Left cardiac atrium (tissue), 4 donors: ENCODE measurements around the gene IL34. TPM values are rescaled to one million over a fixed set of nuclear protein-coding genes. Genes with fewer than 3 reads are reported as not detected.

Experiments used
- ATAC-seq, 2 donors: fragments of 200-7000 bp; cut with Tn5 transposase; one replicate each; pipeline ENCODE4 v1.9.1; 2020; ENCODE audit warnings: mild to moderate bottlenecking in 2 of 2, moderate library complexity in 2 of 2
- DNase-seq: peaks from one replicate; pipeline ENCODE4 v3.0.0-alpha.2; 2020
- intact Hi-C, 2 donors: fragments of 100-400 bp; cut with DNase I; formaldehyde crosslinking; loops; one replicate each; pipeline versions ENCODE4 v1.14.1 to v1.15.1; 2022 to 2023
- total RNA-seq, 2 donors: library from RNA; stranded (reverse); fragmentation: NEBNext Ultra II Directional; extraction: Animal tissue kit (Norgen Biotek cat#: 25700); gene quantifications; one replicate each; pipeline ENCODE4 v1.2.1, GENCODE V29; 2021
- donor health status: DM: no; HTN: yes; CAD: no.
- donor health status: DM: no; HTN: yes; CAD: no; lungs with severe emphysema.
- donor health status: DM: yes; HTN: yes; CAD: no.
- donor health status: Dilated cardiomyopathy.

IL34 gene
- total RNA-seq, 2 donors from 2014 or later, result 1.4 to 4.0 TPM

DNA sequence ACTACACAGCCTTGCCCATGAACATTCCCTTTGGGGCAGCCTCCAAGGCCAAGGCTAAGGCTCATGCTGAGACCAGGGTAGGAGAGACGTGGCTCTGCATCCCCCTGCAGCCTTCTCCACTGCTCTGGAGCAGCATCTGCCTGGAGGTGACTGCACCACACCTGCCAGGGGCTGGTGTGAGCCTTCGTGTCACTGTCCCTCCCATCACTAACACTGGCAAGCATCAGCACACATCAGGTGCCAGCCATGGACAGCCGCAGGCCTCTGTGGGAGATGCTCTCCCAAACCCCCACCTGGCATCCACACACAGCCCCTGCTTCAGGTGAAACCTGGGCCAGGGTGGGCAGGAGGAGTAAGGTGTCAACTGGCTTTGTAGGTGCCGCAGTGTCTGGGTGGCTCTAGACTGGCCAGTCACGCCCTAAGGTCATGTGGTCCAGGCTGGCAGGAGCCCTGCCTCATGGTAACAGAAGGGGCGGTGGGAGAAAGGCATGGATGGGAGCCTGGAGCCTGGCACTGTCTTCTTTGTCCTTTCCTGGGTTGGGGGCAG, 57.5 kb downstream of the IL34 start:
- intact Hi-C loops, result loop anchor here in 1 of 2 donors (5.0 kb wide), 1 partner anchor 33 kb away; no protein-coding TSS in a partner anchor
- ATAC-seq, result no peak
- DNase-seq, result no peak

DNA sequence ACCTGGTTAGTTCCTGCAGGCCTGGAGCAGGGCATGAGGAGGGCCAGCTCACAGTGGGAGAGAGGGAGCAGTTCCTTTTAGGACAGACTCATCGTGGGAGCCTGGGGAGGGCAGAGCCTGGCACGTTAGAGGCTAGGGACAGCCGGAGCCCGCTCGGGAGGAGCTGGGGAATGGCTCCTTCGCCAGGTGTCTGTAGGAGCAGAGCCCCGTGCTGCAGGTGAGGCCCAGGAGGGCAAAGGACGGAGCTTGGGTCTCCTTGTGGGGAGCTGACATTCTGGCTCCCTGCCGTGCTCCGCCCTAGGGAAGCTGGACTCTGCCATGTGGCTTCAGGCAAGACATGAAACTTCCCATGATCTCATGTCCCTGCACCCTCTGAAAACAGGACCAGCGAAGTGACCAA, 58.2 kb downstream of the IL34 start:
- ATAC-seq, result no peak
- DNase-seq, result no peak
- intact Hi-C loops, result loop anchor here in 1 of 2 donors (5.0 kb wide), 1 partner anchor 33 kb away; no protein-coding TSS in a partner anchor

DNA sequence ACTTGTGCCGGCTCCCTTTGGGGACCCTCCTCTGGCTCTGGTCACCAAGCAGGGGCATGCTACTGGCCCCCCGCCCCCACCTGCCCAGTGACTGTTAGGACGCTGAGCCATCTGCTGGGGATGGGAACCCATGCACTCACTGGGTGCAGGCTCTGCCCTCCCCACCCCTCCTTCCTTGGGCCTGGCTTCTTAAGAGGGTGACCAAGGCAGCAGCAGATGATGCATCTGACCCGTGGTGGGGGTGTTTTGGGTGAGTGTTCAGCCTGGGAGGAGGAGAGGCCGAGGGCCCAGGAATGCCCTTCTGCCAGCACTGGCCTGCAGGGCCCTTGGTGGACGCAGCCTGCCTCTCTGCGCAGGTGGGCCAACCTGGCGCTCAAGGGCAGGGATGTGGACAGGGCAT, 58.7 kb downstream of the IL34 start:
- ATAC-seq (no peak), DNase-seq (no peak)
- intact Hi-C loops, result no loop called here

GRCh38 chr16:70706948-70707465, 60.6 kb downstream of the IL34 start:
- intact Hi-C loops, result no loop called here
- no peak for DNase-seq
- ATAC-seq, result peak; percentile 2 to 7

DNA sequence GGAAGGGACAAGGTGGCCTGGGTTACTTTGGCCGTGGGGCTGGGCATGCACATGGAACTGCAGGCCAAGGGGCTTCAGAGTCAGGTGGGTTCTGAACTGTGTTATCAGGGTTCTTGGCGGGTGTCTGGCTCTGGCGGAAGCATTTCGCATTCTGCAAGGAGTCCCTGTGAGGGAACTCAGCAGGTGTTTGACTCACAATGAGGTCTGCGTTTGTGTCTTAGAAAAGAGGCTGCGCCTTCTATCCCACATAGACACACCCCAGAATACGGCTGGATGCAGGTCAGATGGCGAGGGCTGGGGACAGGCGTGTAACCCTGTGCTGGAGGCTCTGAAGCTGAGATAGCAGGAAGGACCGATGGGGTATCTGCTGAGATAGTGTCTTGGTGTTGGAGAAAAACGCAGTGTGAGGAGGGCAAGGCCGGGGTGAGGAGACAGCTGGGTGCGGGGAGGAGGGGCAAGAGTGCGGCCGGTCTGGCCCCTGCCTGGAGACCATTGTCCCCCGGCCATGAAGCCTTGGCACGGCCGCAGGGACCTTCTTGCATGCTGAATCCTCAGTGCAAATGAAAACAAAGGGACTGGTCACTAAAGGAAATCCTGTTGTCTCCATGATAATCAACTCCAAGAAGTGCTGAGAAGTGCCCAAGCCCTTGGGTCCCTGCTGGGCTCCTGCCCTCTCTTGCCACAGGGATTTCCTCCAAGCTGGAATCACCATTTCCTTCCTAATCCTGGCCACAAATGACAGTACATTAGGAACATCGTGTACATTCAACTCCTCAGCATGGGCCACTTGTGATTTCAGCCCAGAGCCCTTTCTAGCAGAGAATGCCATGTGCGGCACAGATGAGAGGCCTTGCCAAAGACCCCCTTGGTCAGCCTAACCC, 62.2 kb downstream of the IL34 start:
- ATAC-seq, result no peak
- intact Hi-C loops, result no loop called here
- DNase-seq, result no peak

GRCh38 chr16:70709457-70709856, 63.1 kb downstream of the IL34 start:
- intact Hi-C loops, result no loop called here
- ATAC-seq (no peak), DNase-seq (no peak)

- DNase-seq (no peak), ATAC-seq (no peak)
- intact Hi-C loops, result no loop called here
Measured at GRCh38 chr16:70709942-70710341, 63.6 kb downstream of the IL34 start.

Other genes starting within 250 kb of the IL34 start
- 10 to 100 TPM; 21.1 to 23.5 TPM for gene ST3GAL2, start 207.5 kb upstream of the IL34 start, total RNA-seq
- 10 to 100 TPM in 1 of 2 donors, 1 to 10 TPM in 1; 9.5 to 11.4 TPM for gene FCSK, start 192.0 kb upstream of the IL34 start, total RNA-seq
- 10 to 100 TPM; 33.9 to 41.2 TPM for gene COG4, start 123.0 kb upstream of the IL34 start, total RNA-seq
- gene SF3B3, start 122.7 kb upstream of the IL34 start, total RNA-seq, result 100 to 1,000 TPM; 119 to 165 TPM
- 10 to 100 TPM; 50.7 to 51.4 TPM for gene MTSS2, start 39.5 kb downstream of the IL34 start, total RNA-seq
- 10 to 100 TPM; 19.4 to 20.2 TPM for gene VAC14, start 154.6 kb downstream of the IL34 start, total RNA-seq